GM12801 (cell line): ENCODE data around the gene SPTB.

Experiments
- TF ChIP-seq, protein P1 (sequence below): IDR thresholded peaks from one replicate; pipeline ENCODE4 v1.5.1; 2011; ENCODE audit warnings: control low read depth; ENCODE audit not compliant: insufficient read length; ENCODE audit errors: extremely low read depth

The SPTB gene

DNA sequence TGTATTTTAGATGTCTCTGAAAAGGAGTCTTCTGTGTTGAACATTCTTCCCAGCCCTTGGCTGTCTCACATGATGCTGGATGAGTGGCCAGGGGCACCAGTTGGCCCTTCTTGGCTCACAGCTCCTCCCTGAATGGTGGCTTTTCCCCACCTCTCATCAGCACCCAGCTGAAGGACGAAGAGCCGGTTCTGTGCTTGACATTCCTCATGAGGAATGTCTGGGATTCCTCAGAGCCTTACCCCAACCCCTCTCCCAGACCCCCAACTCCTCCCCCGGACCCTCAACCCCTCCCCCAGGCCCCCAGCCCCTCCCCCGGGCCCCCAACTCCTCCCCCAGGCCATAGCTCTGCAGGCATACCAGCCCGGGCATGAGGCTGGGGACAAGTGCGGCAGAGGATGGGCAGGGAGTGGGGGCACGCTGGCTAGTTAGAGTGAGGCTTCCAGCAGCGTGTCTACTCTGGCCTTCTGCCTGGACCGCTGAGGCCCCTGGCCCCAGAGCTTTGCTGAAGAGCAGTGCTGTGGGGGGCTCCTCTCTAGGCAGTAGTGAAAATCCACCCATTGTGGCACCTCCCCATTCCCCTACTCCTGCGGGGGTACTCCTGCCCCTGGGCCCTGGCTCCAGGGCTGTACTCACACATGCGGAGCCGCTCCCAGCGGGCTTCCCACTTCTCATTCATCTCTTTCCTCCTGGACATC is 111.2 kb downstream of the SPTB start:
- TF ChIP-seq, protein P1, sequence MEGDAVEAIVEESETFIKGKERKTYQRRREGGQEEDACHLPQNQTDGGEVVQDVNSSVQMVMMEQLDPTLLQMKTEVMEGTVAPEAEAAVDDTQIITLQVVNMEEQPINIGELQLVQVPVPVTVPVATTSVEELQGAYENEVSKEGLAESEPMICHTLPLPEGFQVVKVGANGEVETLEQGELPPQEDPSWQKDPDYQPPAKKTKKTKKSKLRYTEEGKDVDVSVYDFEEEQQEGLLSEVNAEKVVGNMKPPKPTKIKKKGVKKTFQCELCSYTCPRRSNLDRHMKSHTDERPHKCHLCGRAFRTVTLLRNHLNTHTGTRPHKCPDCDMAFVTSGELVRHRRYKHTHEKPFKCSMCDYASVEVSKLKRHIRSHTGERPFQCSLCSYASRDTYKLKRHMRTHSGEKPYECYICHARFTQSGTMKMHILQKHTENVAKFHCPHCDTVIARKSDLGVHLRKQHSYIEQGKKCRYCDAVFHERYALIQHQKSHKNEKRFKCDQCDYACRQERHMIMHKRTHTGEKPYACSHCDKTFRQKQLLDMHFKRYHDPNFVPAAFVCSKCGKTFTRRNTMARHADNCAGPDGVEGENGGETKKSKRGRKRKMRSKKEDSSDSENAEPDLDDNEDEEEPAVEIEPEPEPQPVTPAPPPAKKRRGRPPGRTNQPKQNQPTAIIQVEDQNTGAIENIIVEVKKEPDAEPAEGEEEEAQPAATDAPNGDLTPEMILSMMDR: no peak

DNA sequence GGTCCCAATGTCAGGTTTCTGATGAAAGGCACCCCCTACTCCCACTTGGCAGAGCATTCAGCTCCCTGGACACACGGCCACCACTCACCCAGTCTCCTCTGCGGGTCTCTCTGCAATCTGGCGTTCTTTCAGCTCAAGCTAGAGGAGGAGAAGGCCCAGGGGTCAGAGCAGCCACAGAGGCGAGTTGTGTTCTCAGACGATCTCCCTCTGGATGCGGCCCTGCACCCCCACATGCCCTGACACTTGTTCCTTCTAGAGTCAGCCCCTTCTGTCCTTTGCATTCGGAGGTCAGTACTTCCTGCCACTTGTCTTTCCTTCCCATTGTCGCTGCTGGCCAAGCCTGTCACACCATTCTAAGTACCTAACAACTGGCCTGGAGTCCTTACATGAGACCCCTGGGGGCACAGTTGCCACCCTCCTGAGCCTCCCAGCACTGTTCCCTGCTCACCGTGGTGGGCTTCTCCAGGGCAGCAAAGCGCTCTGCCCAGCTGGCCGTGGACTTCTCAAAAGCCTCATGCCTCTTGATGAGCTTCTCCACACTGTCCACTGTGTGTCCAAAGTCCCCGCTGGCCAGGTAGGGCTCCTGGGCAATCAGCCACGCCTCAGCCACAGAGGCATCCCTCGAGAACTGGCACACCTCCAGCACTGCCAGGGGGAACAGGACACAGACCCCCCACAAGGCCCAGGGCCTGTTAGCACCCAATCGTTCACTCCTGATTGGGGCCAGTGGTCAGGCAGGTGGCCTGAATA is 112.3 kb downstream of the SPTB start:
- TF ChIP-seq, protein P1: no peak

DNA sequence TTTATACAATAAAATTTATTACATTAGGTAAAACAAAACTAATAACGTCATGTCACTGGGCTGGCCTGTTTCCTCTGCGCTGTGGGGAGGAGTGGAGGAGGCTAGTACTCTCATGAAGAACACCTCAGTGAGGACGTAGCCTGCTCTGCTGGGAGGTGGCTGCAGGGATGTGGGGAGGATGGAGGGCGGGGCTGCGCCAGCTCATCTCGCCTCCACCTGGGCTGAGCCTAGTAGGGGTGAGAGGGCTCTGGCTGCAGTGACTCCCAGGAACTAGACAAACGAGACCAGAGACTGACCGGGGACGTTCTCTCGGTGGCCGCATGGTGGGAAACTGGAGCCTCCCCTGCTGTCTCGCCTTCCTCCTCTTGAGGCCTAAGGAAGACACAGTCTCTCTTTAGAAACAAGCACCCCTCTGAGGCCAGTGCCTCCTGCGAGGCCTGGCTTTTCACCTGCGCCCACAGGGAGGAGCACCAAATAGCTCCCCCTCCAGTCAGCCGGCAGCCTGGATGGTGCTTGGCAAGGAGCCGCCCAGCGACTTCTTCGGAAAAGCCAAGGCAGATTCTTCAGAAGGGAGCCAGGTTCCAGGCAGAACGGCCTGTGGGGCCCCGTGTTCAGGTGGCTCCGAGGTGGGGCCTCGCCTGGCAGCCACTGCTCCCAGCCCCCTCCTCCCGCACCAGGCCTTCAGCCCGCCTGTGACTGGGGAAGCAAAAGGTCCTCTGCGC is 113.1 kb downstream of the SPTB start:
- TF ChIP-seq, protein P1: no peak

DNA sequence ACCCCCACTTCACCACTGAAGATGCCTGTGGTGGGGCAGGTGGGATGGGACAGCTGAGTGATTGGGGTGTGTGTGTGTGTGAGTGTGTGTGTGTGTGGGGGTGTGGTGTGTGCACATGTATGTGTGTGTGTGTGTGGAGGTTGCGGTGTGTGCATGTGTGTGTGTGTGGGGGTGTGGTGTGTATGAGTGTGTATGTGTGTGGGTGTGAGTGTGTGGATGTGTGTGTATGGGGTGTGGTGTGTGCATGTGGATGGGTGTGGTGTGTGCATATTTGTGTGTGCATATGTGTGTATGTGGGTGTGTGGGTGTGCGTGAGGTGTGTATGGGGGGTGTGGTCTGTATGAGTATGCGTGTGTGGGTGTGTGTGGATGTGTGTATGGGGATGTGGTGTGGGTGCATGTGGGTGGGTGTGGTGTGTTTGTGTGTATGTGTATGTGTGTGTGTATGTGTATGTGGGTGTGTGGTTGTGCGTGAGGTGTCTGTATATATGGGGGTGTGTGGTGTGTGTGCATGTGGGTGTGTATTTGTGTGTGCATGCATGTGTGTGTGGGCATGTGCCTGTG is 113.9 kb downstream of the SPTB start:
- TF ChIP-seq, protein P1: no peak

DNA sequence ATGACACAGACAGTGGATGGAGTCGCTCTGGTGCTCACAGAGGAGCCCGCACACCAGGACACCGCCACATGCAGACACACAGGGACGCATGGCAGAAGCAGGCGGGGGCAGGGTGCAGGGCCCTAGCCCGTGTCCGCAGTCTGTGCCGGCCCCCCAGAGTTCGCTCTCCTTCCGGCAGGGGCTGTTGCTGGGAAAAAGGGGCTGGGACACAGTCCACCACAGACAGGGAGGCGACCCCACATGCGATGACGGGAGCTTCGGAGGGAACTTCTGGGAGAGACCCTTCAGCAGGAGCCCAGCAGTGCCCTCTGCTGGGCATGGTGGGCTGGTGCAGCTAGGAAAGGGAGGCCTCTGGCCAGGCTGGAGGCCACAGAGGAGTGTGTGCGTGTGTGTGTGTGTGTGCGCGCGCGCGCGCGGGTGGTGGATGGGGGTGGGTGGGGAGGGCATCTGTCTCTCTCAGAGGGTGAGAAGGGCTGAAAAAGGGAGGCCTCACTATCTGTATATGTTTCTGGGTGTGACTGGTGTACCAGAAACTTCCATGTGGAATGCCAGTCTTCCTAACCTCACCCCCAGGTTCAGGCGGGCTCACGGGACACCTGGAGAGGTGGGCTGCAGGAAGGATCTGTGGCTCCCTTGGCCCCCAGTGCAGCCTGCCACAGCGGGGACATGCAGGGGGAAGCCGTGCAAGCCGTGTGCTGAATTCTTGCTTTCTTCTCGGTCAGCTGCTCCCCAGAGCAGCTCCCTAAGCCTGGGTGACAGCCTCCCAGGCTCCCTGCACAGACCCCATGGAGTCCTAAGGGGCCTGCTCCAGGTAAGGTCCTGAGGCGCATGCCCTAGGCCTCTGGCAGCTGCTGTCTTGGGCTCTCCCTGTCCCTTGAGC is 114.8 kb downstream of the SPTB start:
- TF ChIP-seq, protein P1: no peak

DNA sequence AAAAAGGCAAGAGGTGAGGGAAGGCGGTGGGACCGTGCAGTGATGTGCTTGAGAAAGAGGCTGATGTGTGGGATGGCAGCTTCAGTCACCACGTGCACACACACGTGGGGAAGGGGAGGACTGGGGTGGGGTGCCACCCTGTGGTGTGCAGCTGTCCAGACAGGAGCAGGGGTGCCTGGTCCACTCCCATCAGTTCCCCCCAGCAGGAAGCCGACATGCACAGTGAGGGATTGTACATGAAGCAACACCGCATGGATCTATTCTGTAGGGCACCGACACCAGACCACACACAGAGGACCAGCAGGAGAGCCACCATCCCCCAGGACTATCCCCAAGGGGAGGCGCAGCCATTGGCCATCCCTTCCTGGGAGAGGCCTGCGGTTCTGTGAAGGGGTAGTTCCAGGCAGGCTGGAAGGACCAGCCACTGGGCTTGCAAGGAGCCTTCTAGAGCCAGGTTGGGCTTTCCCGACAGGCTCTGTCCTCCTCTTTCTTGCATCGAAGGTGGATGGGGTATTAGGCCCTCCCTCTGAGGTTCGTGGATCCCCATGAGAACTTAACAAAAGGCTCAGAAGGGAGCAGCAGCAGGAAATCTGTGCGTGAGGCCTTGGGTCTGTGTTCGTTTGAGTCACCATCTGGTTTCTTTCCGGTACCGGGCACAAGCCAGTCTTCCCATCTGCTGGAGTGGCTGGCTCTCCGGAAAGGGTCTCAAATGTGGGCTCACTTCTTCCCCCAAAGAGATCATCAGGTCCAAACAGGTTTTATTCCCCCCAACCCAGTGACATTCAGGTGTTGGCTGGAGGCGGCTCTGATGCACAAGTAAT is 115.7 kb downstream of the SPTB start:
- TF ChIP-seq, protein P1: no peak
